Measurements from ENCODE around the gene TSPYL4.

DNA sequence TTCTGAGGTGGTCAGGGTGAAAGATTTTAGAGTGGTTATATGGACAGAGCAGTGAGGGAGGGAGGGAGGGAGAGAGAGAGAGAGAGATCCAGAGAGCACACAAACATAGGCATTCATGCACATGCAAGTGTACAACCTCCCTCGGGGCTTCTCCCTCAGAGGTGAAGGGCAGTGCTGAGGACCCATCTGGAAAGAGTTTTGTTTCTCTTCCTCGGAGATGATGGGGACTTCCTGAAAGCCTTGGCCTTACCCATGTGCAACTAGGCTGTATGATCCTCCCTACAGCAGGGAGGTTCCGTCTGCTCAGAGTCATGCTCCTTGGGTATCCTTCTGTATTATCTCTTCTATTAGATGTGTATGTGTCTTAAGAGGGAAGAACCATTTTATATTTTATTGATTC, 47.2 kb upstream of the TSPYL4 start:
- TF ChIP-seq CTCF (IDR thresholded peaks at IDR 0.05) (no peak), AR (CRISPR knock-in tag; IDR thresholded peaks at IDR 0.05) (no peak), USF2 (CRISPR knock-in tag; IDR thresholded peaks at IDR 0.05) (no peak), E2F1 (CRISPR knock-in tag; IDR thresholded peaks at IDR 0.05) (no peak), MLX (CRISPR knock-in tag; IDR thresholded peaks at IDR 0.05) (no peak), FOXJ3 (CRISPR knock-in tag; IDR thresholded peaks at IDR 0.05; ENCODE audit: borderline replicate concordance) (no peak)
- TF ChIP-seq, protein P1, sequence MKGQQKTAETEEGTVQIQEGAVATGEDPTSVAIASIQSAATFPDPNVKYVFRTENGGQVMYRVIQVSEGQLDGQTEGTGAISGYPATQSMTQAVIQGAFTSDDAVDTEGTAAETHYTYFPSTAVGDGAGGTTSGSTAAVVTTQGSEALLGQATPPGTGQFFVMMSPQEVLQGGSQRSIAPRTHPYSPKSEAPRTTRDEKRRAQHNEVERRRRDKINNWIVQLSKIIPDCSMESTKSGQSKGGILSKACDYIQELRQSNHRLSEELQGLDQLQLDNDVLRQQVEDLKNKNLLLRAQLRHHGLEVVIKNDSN (CRISPR knock-in tag; IDR thresholded peaks at IDR 0.05): no peak
